ENCODE measurements around the gene ADAMTSL3.

Gene ADAMTSL3

DNA sequence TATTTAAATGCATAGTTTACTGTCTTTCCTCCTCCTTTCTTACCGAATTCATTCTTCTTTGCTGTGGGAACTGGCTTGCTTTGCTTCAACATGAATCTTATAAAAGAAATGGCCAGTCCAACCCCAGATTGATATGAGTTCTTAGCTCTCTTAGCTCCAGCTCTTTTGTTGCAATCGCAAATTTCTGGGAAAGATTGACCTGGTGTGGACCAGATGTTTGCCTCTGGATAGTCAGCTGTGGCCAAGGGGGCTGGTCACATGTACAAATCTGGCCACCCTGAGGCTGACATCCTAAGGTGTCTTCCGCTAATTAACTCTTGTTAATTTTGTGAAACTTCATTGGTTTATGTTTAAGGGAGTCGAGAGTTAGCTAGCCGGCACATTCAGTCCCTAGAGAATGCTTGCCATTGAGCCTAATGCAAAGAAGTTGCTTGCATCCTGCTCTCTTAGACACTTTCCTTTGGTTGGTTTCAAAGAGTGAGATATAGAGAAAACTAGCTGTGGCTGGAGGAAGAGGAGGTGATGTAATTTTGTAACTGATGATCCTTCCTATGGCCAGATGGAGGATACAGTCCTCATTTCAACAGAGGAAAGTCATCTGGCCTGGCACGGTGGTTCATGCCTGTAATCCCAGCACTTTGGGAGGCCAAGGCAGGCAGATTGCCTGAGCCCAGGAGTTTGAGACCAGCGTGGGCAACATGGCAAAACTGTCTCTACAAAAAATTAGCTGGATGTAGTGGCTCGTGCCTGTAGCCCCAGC, 162.4 kb downstream of the ADAMTSL3 start:
- no peak overlapping the region for H3K27ac ChIP-seq (ENCODE audit: low read length)
- H3K36me3 ChIP-seq (ENCODE audit: control insufficient read depth in 2 of 2, insufficient read depth in 2 of 2, low read length in 2 of 2) = peaks cover 0 to 6% of the 10 kb centered on the region in 2 donors
- no peak overlapping the region for H3K4me3 ChIP-seq (ENCODE audit: low read length in 2 of 2)
- H3K4me1 ChIP-seq (ENCODE audit: control insufficient read depth, insufficient read depth, low read length) = no peaks in the 10 kb centered on the region
- no peaks in the 10 kb centered on the region for H3K9me3 ChIP-seq (ENCODE audit: control insufficient read depth in 2 of 2, low read length in 2 of 2)
- H3K9ac ChIP-seq (ENCODE audit: low read length in 2 of 2) = no peak overlapping the region
- H3K27me3 ChIP-seq (ENCODE audit: control insufficient read depth in 1 of 2, insufficient read depth in 2 of 2, low read length in 2 of 2) = no peaks in the 10 kb centered on the region

DNA sequence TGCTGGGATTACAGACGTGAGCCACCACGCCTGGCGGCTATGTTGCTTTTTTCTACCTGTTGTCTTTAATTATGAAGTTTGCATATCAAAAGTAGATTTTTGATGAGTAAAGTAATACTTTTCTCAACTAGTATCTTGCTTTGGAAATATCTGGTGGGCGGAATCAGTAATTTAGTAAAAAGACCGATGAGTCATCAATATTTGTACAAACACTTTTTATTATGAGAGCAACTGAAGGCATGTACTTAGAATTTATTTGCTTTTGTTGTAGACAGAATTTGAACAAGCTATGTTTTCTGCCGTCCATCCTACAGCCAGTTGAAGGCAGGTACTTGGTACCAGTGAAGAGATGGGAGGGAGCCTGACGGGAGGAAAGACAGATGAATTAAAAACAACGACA, 164.7 kb downstream of the ADAMTSL3 start:
- H3K27me3 ChIP-seq (ENCODE audit: control insufficient read depth in 1 of 2, insufficient read depth in 2 of 2, low read length in 2 of 2) = no peaks in the 10 kb centered on the region
- no peaks in the 10 kb centered on the region for H3K9me3 ChIP-seq (ENCODE audit: control insufficient read depth in 2 of 2, low read length in 2 of 2)
- no peak overlapping the region for H3K9ac ChIP-seq (ENCODE audit: low read length in 2 of 2)
- H3K4me1 ChIP-seq (ENCODE audit: control insufficient read depth, insufficient read depth, low read length) = no peaks in the 10 kb centered on the region
- H3K27ac ChIP-seq (ENCODE audit: low read length) = no peak overlapping the region
- no peak overlapping the region for H3K4me3 ChIP-seq (ENCODE audit: low read length in 2 of 2)
- H3K36me3 ChIP-seq (ENCODE audit: control insufficient read depth in 2 of 2, insufficient read depth in 2 of 2, low read length in 2 of 2) = peaks cover 0 to 2% of the 10 kb centered on the region in 2 donors

DNA sequence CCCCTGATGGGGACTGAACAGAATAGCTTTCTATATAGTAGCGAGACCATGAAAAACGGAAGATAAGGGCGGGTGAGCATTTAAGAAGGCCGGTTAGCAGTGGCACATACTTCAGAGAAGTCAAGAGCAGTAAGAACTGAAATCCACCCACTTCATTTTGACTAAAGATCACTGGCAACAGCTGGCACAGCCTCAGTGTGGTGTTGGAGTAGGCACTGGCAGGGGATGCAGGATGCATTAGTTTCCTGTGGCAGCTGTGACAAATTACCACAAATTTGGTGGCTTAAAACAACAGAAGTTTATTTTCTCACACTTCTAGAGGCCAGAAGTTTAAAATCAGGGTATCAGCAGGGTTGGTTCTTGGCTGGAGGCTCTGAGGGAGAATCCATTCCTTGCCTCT, 176.5 kb downstream of the ADAMTSL3 start:
- no peaks in the 10 kb centered on the region for H3K27me3 ChIP-seq (ENCODE audit: control insufficient read depth in 1 of 2, insufficient read depth in 2 of 2, low read length in 2 of 2)
- peaks cover 4% of the 10 kb centered on the region for H3K4me1 ChIP-seq (ENCODE audit: control insufficient read depth, insufficient read depth, low read length)

DNA sequence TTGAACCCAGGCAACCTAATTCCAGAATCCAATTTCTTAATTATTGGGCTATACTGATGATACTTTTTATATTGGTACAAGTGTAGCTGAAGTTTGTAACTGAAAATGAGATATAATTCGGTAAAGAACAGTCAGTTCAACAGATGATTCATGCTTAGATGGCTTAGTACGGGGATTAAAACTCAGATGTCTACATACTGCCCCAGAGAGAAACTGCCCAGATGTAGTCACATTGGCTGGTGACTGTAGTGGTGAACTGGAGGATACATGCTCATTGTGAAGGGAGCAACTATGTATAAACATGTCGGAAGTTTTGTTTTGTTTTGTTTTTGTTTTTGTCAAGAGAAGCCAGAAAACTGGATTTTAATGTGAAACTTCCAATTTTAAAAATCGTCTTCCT, 179.6 kb downstream of the ADAMTSL3 start:
- peaks cover 4% of the 10 kb centered on the region for H3K4me1 ChIP-seq (ENCODE audit: control insufficient read depth, insufficient read depth, low read length)
- peaks cover 2% of the 10 kb centered on the region in 2 donors for H3K36me3 ChIP-seq (ENCODE audit: control insufficient read depth in 2 of 2, insufficient read depth in 2 of 2, low read length in 2 of 2)
- H3K9me3 ChIP-seq (ENCODE audit: control insufficient read depth in 2 of 2, low read length in 2 of 2) = no peaks in the 10 kb centered on the region
- H3K9ac ChIP-seq (ENCODE audit: low read length in 2 of 2) = no peak overlapping the region
- H3K27ac ChIP-seq (ENCODE audit: low read length) = no peak overlapping the region
- H3K27me3 ChIP-seq (ENCODE audit: control insufficient read depth in 1 of 2, insufficient read depth in 2 of 2, low read length in 2 of 2) = no peaks in the 10 kb centered on the region
- no peak overlapping the region for H3K4me3 ChIP-seq (ENCODE audit: low read length in 2 of 2)

More for the DNA sequence above, 176.5 kb downstream of the ADAMTSL3 start:
- Histone ChIP-seq H3K4me3 (ENCODE audit: low read length in 2 of 2) (no peak overlapping the region), H3K27ac (ENCODE audit: low read length) (no peak overlapping the region), H3K36me3 (ENCODE audit: control insufficient read depth in 2 of 2, insufficient read depth in 2 of 2, low read length in 2 of 2) (peaks cover 2% of the 10 kb centered on the region in 2 donors), H3K9me3 (ENCODE audit: control insufficient read depth in 2 of 2, low read length in 2 of 2) (no peaks in the 10 kb centered on the region), H3K9ac (ENCODE audit: low read length in 2 of 2) (no peak overlapping the region)

DNA sequence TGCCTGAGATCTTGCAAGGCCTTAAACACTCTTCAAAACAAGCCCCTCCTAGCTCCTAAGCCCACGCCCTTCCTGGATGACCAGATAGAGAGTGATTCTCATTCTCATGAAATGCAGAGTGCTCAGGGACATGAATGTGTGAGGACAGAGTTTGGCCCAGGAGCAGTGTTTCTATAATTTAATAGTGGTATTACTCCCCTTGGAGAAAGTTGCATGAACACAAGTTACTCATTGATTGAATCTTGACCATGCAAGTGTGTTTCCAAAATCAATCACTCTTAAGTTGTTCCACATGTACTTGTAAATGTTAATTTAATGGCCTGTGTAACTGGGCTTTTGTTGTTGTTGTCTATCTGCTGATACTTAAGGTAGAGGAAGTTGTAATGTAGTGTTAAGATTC, 181.6 kb downstream of the ADAMTSL3 start:
- H3K9ac ChIP-seq (ENCODE audit: low read length in 2 of 2) = no peak overlapping the region
- no peak overlapping the region for H3K4me3 ChIP-seq (ENCODE audit: low read length in 2 of 2)

DNA sequence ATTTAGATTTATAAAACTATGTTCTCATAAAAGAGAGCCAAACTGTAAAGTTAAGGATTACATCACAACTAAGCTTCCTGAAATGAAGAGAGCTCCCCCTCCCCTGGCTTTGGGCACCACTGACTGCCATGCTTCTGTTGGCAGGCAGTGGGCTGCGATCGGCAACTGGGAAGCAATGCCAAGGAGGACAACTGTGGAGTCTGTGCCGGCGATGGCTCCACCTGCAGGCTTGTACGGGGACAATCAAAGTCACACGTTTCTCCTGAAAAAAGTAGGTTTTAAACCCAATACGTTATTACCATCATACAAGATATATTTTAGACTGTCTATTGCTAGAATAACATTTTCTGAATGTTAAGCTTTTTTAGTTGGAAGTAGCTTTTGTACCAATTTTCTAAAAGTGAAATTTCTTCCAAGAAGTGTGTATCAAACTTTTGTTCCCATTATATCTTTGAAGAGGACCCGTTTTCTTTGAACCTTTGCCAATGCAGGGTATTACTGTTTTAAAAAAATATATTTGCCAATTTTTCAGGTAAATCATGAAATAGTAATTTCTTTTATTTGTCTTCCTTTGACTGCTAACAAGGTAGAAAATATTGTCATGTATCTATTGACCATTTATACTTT, 184.1 kb downstream of the ADAMTSL3 start:
- Histone ChIP-seq H3K36me3 (ENCODE audit: control insufficient read depth in 2 of 2, insufficient read depth in 2 of 2, low read length in 2 of 2) (peaks cover 0 to 3% of the 10 kb centered on the region in 2 donors), H3K4me3 (ENCODE audit: low read length in 2 of 2) (no peak overlapping the region), H3K9me3 (ENCODE audit: control insufficient read depth in 2 of 2, low read length in 2 of 2) (no peaks in the 10 kb centered on the region)

More for the DNA sequence above, 181.6 kb downstream of the ADAMTSL3 start:
- peaks cover under 1% of the 10 kb centered on the region for H3K4me1 ChIP-seq (ENCODE audit: control insufficient read depth, insufficient read depth, low read length)
- no peak overlapping the region for H3K27ac ChIP-seq (ENCODE audit: low read length)
- H3K9me3 ChIP-seq (ENCODE audit: control insufficient read depth in 2 of 2, low read length in 2 of 2) = no peaks in the 10 kb centered on the region
- peaks cover 2 to 3% of the 10 kb centered on the region in 2 donors for H3K36me3 ChIP-seq (ENCODE audit: control insufficient read depth in 2 of 2, insufficient read depth in 2 of 2, low read length in 2 of 2)
- no peaks in the 10 kb centered on the region for H3K27me3 ChIP-seq (ENCODE audit: control insufficient read depth in 1 of 2, insufficient read depth in 2 of 2, low read length in 2 of 2)

DNA sequence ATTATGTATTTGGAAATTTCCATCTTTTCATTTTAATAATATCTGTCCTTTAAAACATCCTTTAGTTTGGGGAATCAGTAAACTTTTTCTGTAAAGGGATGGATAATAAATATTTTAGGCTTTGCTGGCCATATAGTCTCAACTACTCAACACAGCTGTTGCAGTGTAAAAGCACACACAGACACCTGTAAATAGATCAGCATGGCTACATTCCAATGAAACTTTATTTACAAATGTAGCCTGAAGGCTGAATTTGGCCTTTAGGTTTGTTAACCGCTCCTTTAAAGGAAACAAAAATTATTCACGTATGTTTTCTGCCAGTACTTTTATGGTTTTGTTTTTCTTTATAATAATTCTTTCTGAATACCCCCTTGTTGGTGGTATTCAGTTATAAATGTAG, 184.8 kb downstream of the ADAMTSL3 start:
- Histone ChIP-seq H3K36me3 (ENCODE audit: control insufficient read depth in 2 of 2, insufficient read depth in 2 of 2, low read length in 2 of 2) (peaks cover 0 to 3% of the 10 kb centered on the region in 2 donors), H3K4me3 (ENCODE audit: low read length in 2 of 2) (no peak overlapping the region), H3K27ac (ENCODE audit: low read length) (no peak overlapping the region), H3K27me3 (ENCODE audit: control insufficient read depth in 1 of 2, insufficient read depth in 2 of 2, low read length in 2 of 2) (no peaks in the 10 kb centered on the region), H3K9ac (ENCODE audit: low read length in 2 of 2) (no peak overlapping the region), H3K9me3 (ENCODE audit: control insufficient read depth in 2 of 2, low read length in 2 of 2) (no peaks in the 10 kb centered on the region), H3K4me1 (ENCODE audit: control insufficient read depth, insufficient read depth, low read length) (peaks cover 12% of the 10 kb centered on the region)

More for the DNA sequence above, 184.1 kb downstream of the ADAMTSL3 start:
- H3K27ac ChIP-seq (ENCODE audit: low read length) = no peak overlapping the region
- no peak overlapping the region for H3K9ac ChIP-seq (ENCODE audit: low read length in 2 of 2)
- H3K4me1 ChIP-seq (ENCODE audit: control insufficient read depth, insufficient read depth, low read length) = peaks cover 5% of the 10 kb centered on the region
- H3K27me3 ChIP-seq (ENCODE audit: control insufficient read depth in 1 of 2, insufficient read depth in 2 of 2, low read length in 2 of 2) = no peaks in the 10 kb centered on the region

DNA sequence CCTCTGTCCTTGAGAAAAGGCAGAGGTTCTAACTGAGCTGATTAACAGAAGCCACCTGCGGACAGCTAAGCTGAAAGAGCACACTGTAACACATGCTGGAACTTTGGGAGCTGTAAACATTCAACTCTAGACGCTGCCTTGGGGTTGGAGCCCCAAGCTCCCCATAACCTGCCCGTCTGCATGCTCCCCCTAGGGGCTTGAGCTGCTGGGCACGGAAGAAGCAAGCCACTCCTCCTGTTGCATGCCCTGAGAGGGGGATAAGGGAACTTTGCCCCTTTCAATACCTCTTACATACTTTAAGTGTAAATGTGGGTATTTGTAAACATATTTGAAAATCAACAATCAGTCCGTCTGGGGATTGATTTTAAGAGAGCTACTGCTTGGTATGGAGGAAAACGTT, 188.4 kb downstream of the ADAMTSL3 start:
- Histone ChIP-seq H3K27me3 (ENCODE audit: control insufficient read depth in 1 of 2, insufficient read depth in 2 of 2, low read length in 2 of 2) (no peaks in the 10 kb centered on the region), H3K36me3 (ENCODE audit: control insufficient read depth in 2 of 2, insufficient read depth in 2 of 2, low read length in 2 of 2) (peaks cover 0 to 3% of the 10 kb centered on the region in 2 donors), H3K4me3 (ENCODE audit: low read length in 2 of 2) (no peak overlapping the region), H3K27ac (ENCODE audit: low read length) (peak overlapping the region; percentile 64), H3K4me1 (ENCODE audit: control insufficient read depth, insufficient read depth, low read length) (peaks cover 28% of the 10 kb centered on the region), H3K9ac (ENCODE audit: low read length in 2 of 2) (no peak overlapping the region), H3K9me3 (ENCODE audit: control insufficient read depth in 2 of 2, low read length in 2 of 2) (no peaks in the 10 kb centered on the region)

DNA sequence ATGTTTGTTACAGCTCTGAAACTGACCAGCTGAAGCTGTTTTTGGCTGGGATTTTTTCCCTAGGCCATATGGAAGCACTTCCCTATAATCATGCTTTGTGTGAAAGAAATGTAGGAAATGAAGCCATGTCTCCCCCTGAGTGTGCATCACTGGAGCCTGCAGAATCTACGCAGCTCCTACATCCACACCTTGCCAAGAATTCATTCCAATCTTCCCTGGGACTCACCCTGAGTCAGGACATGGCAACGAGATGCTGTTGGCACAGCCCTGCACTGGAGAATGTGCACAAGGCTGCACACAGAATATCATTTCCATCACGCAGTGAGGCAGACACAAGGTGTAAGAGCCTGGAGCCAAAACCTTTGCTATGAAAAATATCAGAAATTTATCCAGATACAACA, 189.5 kb downstream of the ADAMTSL3 start:
- Histone ChIP-seq H3K4me3 (ENCODE audit: low read length in 2 of 2) (peak overlapping the region in 1 of 2 donors; percentile 15), H3K4me1 (ENCODE audit: control insufficient read depth, insufficient read depth, low read length) (peaks cover 28% of the 10 kb centered on the region), H3K9me3 (ENCODE audit: control insufficient read depth in 2 of 2, low read length in 2 of 2) (no peaks in the 10 kb centered on the region), H3K27me3 (ENCODE audit: control insufficient read depth in 1 of 2, insufficient read depth in 2 of 2, low read length in 2 of 2) (no peaks in the 10 kb centered on the region), H3K36me3 (ENCODE audit: control insufficient read depth in 2 of 2, insufficient read depth in 2 of 2, low read length in 2 of 2) (peaks cover 0 to 3% of the 10 kb centered on the region in 2 donors), H3K27ac (ENCODE audit: low read length) (peak overlapping the region; percentile 64), H3K9ac (ENCODE audit: low read length in 2 of 2) (no peak overlapping the region)

DNA sequence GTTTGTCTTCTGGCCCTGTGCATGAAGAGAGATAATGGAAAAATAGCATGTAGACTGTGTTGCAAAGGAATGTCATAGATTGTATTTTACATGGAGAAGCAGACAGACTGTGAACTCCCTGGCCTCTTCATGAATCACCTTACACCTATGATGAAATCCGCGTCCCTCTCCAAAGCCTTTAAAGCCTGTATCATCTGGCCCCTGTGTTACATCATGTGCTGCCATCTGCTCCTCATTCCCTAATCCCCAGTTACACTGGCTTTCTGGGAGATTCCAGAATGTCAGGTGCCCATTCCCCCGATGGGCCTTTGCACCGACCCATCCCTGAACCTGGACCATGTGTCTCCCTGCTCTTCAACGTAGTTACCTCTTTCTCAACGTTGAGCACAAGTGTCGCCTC, 190.8 kb downstream of the ADAMTSL3 start:
- Histone ChIP-seq H3K27me3 (ENCODE audit: control insufficient read depth in 1 of 2, insufficient read depth in 2 of 2, low read length in 2 of 2) (no peaks in the 10 kb centered on the region), H3K4me1 (ENCODE audit: control insufficient read depth, insufficient read depth, low read length) (peaks cover 36% of the 10 kb centered on the region), H3K36me3 (ENCODE audit: control insufficient read depth in 2 of 2, insufficient read depth in 2 of 2, low read length in 2 of 2) (peaks cover 0 to 3% of the 10 kb centered on the region in 2 donors), H3K9me3 (ENCODE audit: control insufficient read depth in 2 of 2, low read length in 2 of 2) (no peaks in the 10 kb centered on the region), H3K27ac (ENCODE audit: low read length) (peak overlapping the region; percentile 64), H3K4me3 (ENCODE audit: low read length in 2 of 2) (no peak overlapping the region), H3K9ac (ENCODE audit: low read length in 2 of 2) (no peak overlapping the region)

DNA sequence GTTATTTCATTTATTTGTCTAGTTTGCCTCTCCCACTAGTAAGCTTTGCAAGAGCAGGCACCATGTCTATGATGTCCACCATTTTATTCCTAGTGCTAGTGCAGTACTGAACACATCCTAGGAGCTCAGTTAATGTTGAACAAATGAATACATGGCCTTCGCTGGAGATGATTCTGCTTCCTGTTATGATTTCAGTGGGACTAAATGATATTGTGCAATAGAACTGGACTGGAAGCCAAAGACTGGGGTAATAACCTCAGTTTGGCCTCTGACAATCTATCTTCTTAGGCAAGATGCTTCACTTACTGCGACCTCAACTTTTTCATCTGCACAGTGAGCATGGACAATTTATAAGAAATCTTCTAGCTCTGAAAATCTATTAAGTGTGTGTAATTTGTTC, 191.3 kb downstream of the ADAMTSL3 start:
- no peaks in the 10 kb centered on the region for H3K27me3 ChIP-seq (ENCODE audit: control insufficient read depth in 1 of 2, insufficient read depth in 2 of 2, low read length in 2 of 2)
- peak overlapping the region; percentile 64 for H3K27ac ChIP-seq (ENCODE audit: low read length)
- H3K9ac ChIP-seq (ENCODE audit: low read length in 2 of 2) = no peak overlapping the region
- peaks cover 0 to 3% of the 10 kb centered on the region in 2 donors for H3K36me3 ChIP-seq (ENCODE audit: control insufficient read depth in 2 of 2, insufficient read depth in 2 of 2, low read length in 2 of 2)
- no peak overlapping the region for H3K4me3 ChIP-seq (ENCODE audit: low read length in 2 of 2)
- H3K4me1 ChIP-seq (ENCODE audit: control insufficient read depth, insufficient read depth, low read length) = peaks cover 40% of the 10 kb centered on the region
- H3K9me3 ChIP-seq (ENCODE audit: control insufficient read depth in 2 of 2, low read length in 2 of 2) = no peaks in the 10 kb centered on the region

Measured in stomach smooth muscle (tissue), 2 donors.